K562 (cell line): ENCODE measurements around the gene KRIT1. TPM values are rescaled to one million over a fixed set of nuclear protein-coding genes. Genes with fewer than 3 reads are reported as not detected.
A peak's percentile ranks its signal among the peaks of the same experiment; 100 is the strongest.

Experiments used
- BDP1 ChIP-seq: IDR thresholded peaks from 3 replicates; pipeline ENCODE4 v1.6.1; 2011; ENCODE audit not compliant: insufficient read length, insufficient read depth
- ETV5 ChIP-seq: sonication (generic); formaldehyde crosslinking; IDR thresholded peaks from 2 replicates; pipeline ENCODE4 v1.4.0; 2020; ENCODE audit warnings: low read depth, mild to moderate bottlenecking, missing genetic modification reagents
- GTF2A2 ChIP-seq: IDR thresholded peaks from 2 replicates; pipeline ENCODE4 v1.6.1; 2016; ENCODE audit warnings: mild to moderate bottlenecking, missing genetic modification characterization, missing compliant biosample characterization
- ILK ChIP-seq: fragments of 450-650 bp; IDR thresholded peaks from 2 replicates; pipeline ENCODE4 v1.6.1; 2016; ENCODE audit warnings: missing genetic modification characterization, low read depth, mild to moderate bottlenecking, missing compliant biosample characterization, moderate library complexity, borderline replicate concordance
- KAT2B ChIP-seq: IDR thresholded peaks from one replicate; pipeline ENCODE4 v1.6.1; 2012; ENCODE audit warnings: low read depth, mild to moderate bottlenecking, control low read depth, inconsistent platforms, low read length, moderate library complexity
- KLF16 ChIP-seq: IDR thresholded peaks from 2 replicates; pipeline ENCODE4 v1.6.1; 2016; ENCODE audit warnings: antibody characterized with exemption
- NBN ChIP-seq: fragments of 450-650 bp; IDR thresholded peaks from 2 replicates; pipeline ENCODE4 v1.6.1; 2016; ENCODE audit warnings: low read depth, mild to moderate bottlenecking
- NR3C1 ChIP-seq: sonication (generic); formaldehyde crosslinking; IDR thresholded peaks from 2 replicates; pipeline ENCODE4 v1.8.1; 2022; ENCODE audit warnings: missing genetic modification reagents
- POLR3G ChIP-seq: IDR thresholded peaks from 2 replicates; pipeline ENCODE4 v1.6.1; 2011; ENCODE audit not compliant: insufficient read length, insufficient replicate concordance; ENCODE audit errors: extremely low read depth
- RBM39 ChIP-seq: fragments of 200-400 bp; formaldehyde crosslinking; optimal IDR thresholded peaks from 2 replicates; pipeline ENCODE3; 2018; ENCODE audit warnings: low read depth, low read length
- SOX6 ChIP-seq: fragments of 450-650 bp; IDR thresholded peaks from 2 replicates; pipeline ENCODE4 v1.6.1; 2014; ENCODE audit warnings: mild to moderate bottlenecking
- SP2 ChIP-seq: IDR thresholded peaks from 2 replicates; pipeline ENCODE4 v1.6.1; 2011; ENCODE audit warnings: mild to moderate bottlenecking, low read depth, low read length, moderate library complexity; ENCODE audit not compliant: poor library complexity, severe bottlenecking; ENCODE audit errors: extremely low read depth
- THRAP3 ChIP-seq: fragments of 450-650 bp; IDR thresholded peaks from 2 replicates; pipeline ENCODE4 v1.6.1; 2016; ENCODE audit warnings: mild to moderate bottlenecking, inconsistent platforms, borderline replicate concordance
- ZNF551 ChIP-seq: fragments of 250-450 bp; sonication (Bioruptor Pico); IDR thresholded peaks from 2 replicates; pipeline ENCODE4 v1.5.0; 2021; ENCODE audit warnings: mild to moderate bottlenecking, moderate library complexity
- ZNF695 ChIP-seq: fragments of 450-650 bp; formaldehyde crosslinking; IDR thresholded peaks from 2 replicates; pipeline ENCODE4 v1.4.0; 2020; ENCODE audit warnings: mild to moderate bottlenecking, moderate library complexity
- ZNF699 ChIP-seq: fragments of 250-450 bp; sonication (Bioruptor Pico); IDR thresholded peaks from 2 replicates; pipeline ENCODE4 v1.8.0; 2021; ENCODE audit warnings: mild to moderate bottlenecking, moderate library complexity; ENCODE audit not compliant: insufficient replicate concordance
- ZNF77 ChIP-seq: fragments of 250-450 bp; sonication (Bioruptor Pico); IDR thresholded peaks from 2 replicates; pipeline ENCODE4 v1.5.0; 2020
- polyA plus RNA-seq, 8 experiments: library from polyadenylated mRNA; depleted of rRNA in 4 of 8; stranded (reverse) in 5 of 8; unstranded in 3 of 8; fragments of >200 nt; fragmentation: Nextera tagmentation in 2 of 8; fragmentation: Illumina TruSeq in 1 of 8; extraction: Ambion mirVana in 2 of 8; extraction: Trizol in 1 of 8; gene quantifications; 2 replicates each; pipeline versions ENCODE4 v1.2.1 to v1.2.3, GENCODE V29; 2011 to 2014; ENCODE audit warnings: inconsistent platforms in 1 of 8, missing spikeins in 1 of 8
- total RNA-seq, 7 experiments: library from RNA; depleted of rRNA in 6 of 7; stranded (reverse); fragments of >200 nt in 6 of 7; fragmentation: Illumina TruSeq in 2 of 7; extraction: Trizol in 2 of 7; gene quantifications; 2 replicates each; pipeline versions ENCODE4 v1.2.1 to v1.2.3, GENCODE V29; 2011 to 2021; ENCODE audit warnings: low replicate concordance in 1 of 7
- TF ChIP-seq, protein P1 (sequence below): sonication (generic); formaldehyde crosslinking; IDR thresholded peaks from 2 replicates; pipeline ENCODE4 v1.8.1; 2023; ENCODE audit warnings: mild to moderate bottlenecking, missing genetic modification reagents
- TF ChIP-seq, protein P2 (sequence below): sonication (generic); formaldehyde crosslinking; IDR thresholded peaks from 2 replicates; pipeline ENCODE4 v1.8.1; 2023; ENCODE audit warnings: mild to moderate bottlenecking, missing genetic modification reagents
- TF ChIP-seq, protein P3 (sequence below): conservative IDR thresholded peaks from 2 replicates; pipeline ENCODE4 v1.6.1; 2011; ENCODE audit warnings: low read depth, mild to moderate bottlenecking, low read length; ENCODE audit not compliant: control insufficient read depth
- TF ChIP-seq, protein P4 (sequence below): fragments of 250-450 bp; sonication (Bioruptor Pico); IDR thresholded peaks from 2 replicates; pipeline ENCODE4 v1.5.0; 2022; ENCODE audit warnings: mild to moderate bottlenecking

The KRIT1 gene
- total and polyA plus RNA-seq, 9 of the 15 experiments (the other 6 are each of a cell fraction or from before 2014, with no cell fraction given) = 21.5 to 81.4 (median 55.9) TPM

DNA sequence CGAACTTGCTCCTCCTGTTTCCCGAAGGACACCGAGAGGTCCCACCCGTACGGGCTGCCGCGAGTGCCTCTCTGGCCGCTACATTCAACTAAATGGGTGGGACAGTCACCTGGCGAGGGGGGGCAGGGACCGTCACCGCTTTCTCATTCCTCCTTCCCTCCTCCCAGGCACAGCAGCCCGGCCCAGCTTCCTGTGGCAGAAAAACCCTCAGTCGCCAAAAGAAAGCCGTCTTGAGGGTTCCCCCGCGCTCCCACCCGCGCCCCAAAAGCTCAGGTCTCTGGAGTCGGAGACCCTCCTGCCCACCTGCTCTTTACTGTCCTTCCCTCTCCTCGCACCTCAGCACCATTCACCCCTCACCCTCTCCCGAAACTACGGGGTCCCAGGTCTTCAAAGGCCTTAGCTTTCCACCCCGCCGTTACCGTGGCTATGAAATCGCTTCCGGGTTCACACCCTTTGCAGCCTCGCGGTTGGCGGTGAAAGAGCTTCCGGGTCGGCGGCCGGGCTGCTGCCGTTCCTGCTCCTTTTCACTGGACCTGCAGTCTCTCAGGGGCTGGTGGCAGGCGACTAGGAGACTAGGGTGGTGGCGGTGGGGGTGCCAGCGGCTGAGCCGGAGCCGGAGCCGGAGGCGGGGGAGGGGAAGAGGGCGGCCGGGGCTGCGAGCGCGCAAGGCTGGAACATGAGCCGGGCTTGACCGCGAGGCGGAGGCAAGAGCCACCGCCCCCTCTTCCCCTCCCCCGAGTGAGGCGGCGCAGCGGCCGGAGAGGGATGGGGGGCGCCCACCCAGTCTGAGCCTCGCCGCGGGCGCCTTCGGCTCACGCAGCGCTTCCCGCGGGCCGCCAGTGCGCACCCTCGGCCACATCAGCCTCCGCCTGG, at the start of gene KRIT1, which contains the start of gene ANKIB1 (continued):
- no peak for TF ChIP-seq GTF2A2
- peak; percentile 23 for TF ChIP-seq SOX6
- TF ChIP-seq ZNF695 (CRISPR knock-in tag) = no peak; the same call in 1 of the 2 replicates
- TF ChIP-seq BDP1 = no peak
- 0 out of 2 replicates have a peak, but pooled peaks have one; percentile 25 for TF ChIP-seq KLF16
- TF ChIP-seq ZNF77 (CRISPR knock-in tag) = no peak
- TF ChIP-seq, protein P1, sequence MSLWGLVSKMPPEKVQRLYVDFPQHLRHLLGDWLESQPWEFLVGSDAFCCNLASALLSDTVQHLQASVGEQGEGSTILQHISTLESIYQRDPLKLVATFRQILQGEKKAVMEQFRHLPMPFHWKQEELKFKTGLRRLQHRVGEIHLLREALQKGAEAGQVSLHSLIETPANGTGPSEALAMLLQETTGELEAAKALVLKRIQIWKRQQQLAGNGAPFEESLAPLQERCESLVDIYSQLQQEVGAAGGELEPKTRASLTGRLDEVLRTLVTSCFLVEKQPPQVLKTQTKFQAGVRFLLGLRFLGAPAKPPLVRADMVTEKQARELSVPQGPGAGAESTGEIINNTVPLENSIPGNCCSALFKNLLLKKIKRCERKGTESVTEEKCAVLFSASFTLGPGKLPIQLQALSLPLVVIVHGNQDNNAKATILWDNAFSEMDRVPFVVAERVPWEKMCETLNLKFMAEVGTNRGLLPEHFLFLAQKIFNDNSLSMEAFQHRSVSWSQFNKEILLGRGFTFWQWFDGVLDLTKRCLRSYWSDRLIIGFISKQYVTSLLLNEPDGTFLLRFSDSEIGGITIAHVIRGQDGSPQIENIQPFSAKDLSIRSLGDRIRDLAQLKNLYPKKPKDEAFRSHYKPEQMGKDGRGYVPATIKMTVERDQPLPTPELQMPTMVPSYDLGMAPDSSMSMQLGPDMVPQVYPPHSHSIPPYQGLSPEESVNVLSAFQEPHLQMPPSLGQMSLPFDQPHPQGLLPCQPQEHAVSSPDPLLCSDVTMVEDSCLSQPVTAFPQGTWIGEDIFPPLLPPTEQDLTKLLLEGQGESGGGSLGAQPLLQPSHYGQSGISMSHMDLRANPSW (CRISPR knock-in tag) = no peak
- TF ChIP-seq ILK (tag) = no peak
- TF ChIP-seq THRAP3 = no peak
- TF ChIP-seq, protein P2, sequence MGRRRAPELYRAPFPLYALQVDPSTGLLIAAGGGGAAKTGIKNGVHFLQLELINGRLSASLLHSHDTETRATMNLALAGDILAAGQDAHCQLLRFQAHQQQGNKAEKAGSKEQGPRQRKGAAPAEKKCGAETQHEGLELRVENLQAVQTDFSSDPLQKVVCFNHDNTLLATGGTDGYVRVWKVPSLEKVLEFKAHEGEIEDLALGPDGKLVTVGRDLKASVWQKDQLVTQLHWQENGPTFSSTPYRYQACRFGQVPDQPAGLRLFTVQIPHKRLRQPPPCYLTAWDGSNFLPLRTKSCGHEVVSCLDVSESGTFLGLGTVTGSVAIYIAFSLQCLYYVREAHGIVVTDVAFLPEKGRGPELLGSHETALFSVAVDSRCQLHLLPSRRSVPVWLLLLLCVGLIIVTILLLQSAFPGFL (CRISPR knock-in tag) = peak; percentile 97; the same call in 1 of the 2 replicates
- TF ChIP-seq, protein P3, sequence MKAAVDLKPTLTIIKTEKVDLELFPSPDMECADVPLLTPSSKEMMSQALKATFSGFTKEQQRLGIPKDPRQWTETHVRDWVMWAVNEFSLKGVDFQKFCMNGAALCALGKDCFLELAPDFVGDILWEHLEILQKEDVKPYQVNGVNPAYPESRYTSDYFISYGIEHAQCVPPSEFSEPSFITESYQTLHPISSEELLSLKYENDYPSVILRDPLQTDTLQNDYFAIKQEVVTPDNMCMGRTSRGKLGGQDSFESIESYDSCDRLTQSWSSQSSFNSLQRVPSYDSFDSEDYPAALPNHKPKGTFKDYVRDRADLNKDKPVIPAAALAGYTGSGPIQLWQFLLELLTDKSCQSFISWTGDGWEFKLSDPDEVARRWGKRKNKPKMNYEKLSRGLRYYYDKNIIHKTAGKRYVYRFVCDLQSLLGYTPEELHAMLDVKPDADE = peak; percentile 12; the same call in 1 of the 2 replicates
- no peak for TF ChIP-seq ZNF551 (CRISPR knock-in tag)
- no peak for TF ChIP-seq SP2
- TF ChIP-seq ETV5 = 0 out of 2 replicates have a peak, but pooled peaks have one; percentile 26
- TF ChIP-seq NR3C1 (CRISPR knock-in tag) = no peak
- TF ChIP-seq, protein P4, sequence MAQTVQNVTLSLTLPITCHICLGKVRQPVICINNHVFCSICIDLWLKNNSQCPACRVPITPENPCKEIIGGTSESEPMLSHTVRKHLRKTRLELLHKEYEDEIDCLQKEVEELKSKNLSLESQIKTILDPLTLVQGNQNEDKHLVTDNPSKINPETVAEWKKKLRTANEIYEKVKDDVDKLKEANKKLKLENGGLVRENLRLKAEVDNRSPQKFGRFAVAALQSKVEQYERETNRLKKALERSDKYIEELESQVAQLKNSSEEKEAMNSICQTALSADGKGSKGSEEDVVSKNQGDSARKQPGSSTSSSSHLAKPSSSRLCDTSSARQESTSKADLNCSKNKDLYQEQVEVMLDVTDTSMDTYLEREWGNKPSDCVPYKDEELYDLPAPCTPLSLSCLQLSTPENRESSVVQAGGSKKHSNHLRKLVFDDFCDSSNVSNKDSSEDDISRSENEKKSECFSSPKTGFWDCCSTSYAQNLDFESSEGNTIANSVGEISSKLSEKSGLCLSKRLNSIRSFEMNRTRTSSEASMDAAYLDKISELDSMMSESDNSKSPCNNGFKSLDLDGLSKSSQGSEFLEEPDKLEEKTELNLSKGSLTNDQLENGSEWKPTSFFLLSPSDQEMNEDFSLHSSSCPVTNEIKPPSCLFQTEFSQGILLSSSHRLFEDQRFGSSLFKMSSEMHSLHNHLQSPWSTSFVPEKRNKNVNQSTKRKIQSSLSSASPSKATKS = no peak
- no peak for TF ChIP-seq KAT2B
- TF ChIP-seq ZNF699 (CRISPR knock-in tag) = no peak
- TF ChIP-seq NBN = peak; percentile 87
- no peak for TF ChIP-seq POLR3G
- TF ChIP-seq RBM39 = peak; percentile 14
